Stomach (tissue), 9 donors: ENCODE measurements around the gene TAGLN2. TPM values are rescaled to one million over a fixed set of nuclear protein-coding genes. Genes with fewer than 3 reads are reported as not detected.

ENCODE experiments used
- DNase-seq, 2 donors: peaks; one replicate each; pipeline versions ENCODE4 v3.0.0 to v3.0.0-alpha.2; 2013 to 2019
- H3K27ac ChIP-seq, 5 donors: fragments of 200-600 bp in 4 of 5; sonication (generic) in 4 of 5; one replicate each; pipeline ENCODE4 v1.5.1; 2013 to 2019; ENCODE audit warnings: mild to moderate bottlenecking in 1 of 5, moderate library complexity in 1 of 5
- H3K27me3 ChIP-seq, 3 donors: fragments of 200-600 bp; sonication (generic); one replicate each; pipeline ENCODE4 v1.5.1; 2017 to 2019; ENCODE audit warnings: mixed run types in 1 of 3
- H3K36me3 ChIP-seq, 4 donors: fragments of 200-600 bp; sonication (generic); 1 replicate in 3 of 4; 2 replicates in 1 of 4; pipeline ENCODE4 v1.5.1; 2016 to 2019
- H3K4me1 ChIP-seq, 4 donors: fragments of 200-600 bp; sonication (generic); one replicate each; pipeline ENCODE4 v1.5.1; 2016 to 2019
- H3K4me3 ChIP-seq, 4 donors: fragments of 200-600 bp; sonication (generic) in 3 of 4; one replicate each; pipeline ENCODE4 v1.5.1; 2016 to 2019; ENCODE audit warnings: mild to moderate bottlenecking in 1 of 4
- H3K9me3 ChIP-seq, 4 donors: fragments of 200-600 bp; sonication (generic); one replicate each; pipeline ENCODE4 v1.5.1; 2016 to 2019
- EP300 ChIP-seq: sonication (generic); formaldehyde crosslinking; IDR thresholded peaks from one replicate; pipeline ENCODE4 v1.6.1; 2017; ENCODE audit warnings: antibody characterized with exemption
- POLR2A ChIP-seq, 4 donors: fragments of 450-650 bp; IDR thresholded peaks; one replicate each; pipeline ENCODE4 v1.6.1; 2016; ENCODE audit warnings: antibody characterized with exemption in 4 of 4, control low read depth in 2 of 4, mild to moderate bottlenecking in 1 of 4, moderate library complexity in 1 of 4
- POLR2AphosphoS5 ChIP-seq, 3 donors: sonication (generic); formaldehyde crosslinking; IDR thresholded peaks; one replicate each; pipeline ENCODE4 v1.6.1; 2016; ENCODE audit warnings: antibody characterized with exemption in 3 of 3
- WGBS, 5 donors: extraction: QIAGEN DNeasy Blood & Tissue Kit in 3 of 5; methylation state at CpG; one replicate each; pipeline versions ENCODE4 v1.1.5 to v1.1.7; 2013 to 2018; 5-methylcytosine and 5-hydroxymethylcytosine counted together
- intact Hi-C: fragments of 100-400 bp; cut with DNase I; formaldehyde crosslinking; loops from one replicate; pipeline ENCODE4 v1.15.1; 2023; ENCODE audit warnings: low total_unique reads
- polyA plus RNA-seq, 3 donors: library from polyadenylated mRNA; stranded (reverse); fragments of 200-250 nt; gene quantifications; one replicate each; pipeline ENCODE4 v1.2.3, GENCODE V29; 2013
- total RNA-seq, 5 donors: library from RNA; depleted of rRNA; stranded (reverse); fragments of >200 nt; gene quantifications; one replicate each; pipeline versions ENCODE4 v1.1.0 to v1.2.3, GENCODE V29; 2014 to 2016
- TF ChIP-seq, protein P1 (sequence below), 7 experiments: fragments of 450-650 bp in 4 of 7; fragments of 200-600 bp in 3 of 7; sonication (generic) in 3 of 7; IDR thresholded peaks; one replicate each; pipeline ENCODE4 v1.5.1; 2016 to 2019; ENCODE audit warnings: antibody characterized with exemption in 7 of 7, control low read depth in 2 of 7, mild to moderate bottlenecking in 1 of 7
- donor health status: healthy with polysubstance abuse.
- donor health status: Bipolar disorder and iron deficiency.
- donor health status: healthy.

TAGLN2 gene
- total and polyA plus RNA-seq, 8 donors, result 49.0 to 1,290 (median 292) TPM

DNA sequence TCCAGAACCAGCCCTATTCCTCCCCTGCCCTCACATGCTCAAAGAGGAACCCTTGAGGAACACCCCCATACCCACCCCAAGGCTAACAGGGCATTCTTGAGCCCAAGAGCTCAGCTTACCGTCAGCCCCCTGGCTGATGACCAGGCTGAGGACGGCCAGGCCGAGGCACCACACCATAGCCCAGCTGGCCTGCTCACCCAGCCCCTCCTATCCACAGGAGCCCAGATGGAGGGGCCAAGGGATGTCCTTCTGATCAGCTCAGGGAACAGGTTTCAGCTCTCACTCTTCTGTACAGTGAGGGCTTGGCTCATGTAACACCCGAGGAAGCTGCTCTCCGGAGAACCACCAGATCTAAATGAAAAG, 18.0 kb upstream of the TAGLN2 start:
- Histone ChIP-seq H3K36me3 (no peaks in the 10 kb centered on the region), H3K4me3 (no peak overlapping the region), H3K9me3 (no peaks in the 10 kb centered on the region), H3K27ac (no peak overlapping the region), H3K27me3 (peaks cover 0 to 51% (median 3%) of the 10 kb centered on the region in 3 donors), H3K4me1 (peaks cover 9 to 34% (median 22%) of the 10 kb centered on the region in 4 donors)
- 76 to 92% (median 82%) methylated on average over 5 of the region's 5 CpGs for WGBS, 5 donors
- intact Hi-C loops, result loop anchor here (5.0 kb wide), 1 partner anchor 59 kb away; no protein-coding TSS in a partner anchor
- no peak for TF ChIP-seq POLR2AphosphoS5 (IDR thresholded peaks at IDR 0.05)
- TF ChIP-seq POLR2A (IDR thresholded peaks at IDR 0.05), result no peak
- no peak for TF ChIP-seq EP300
- TF ChIP-seq, protein P1, sequence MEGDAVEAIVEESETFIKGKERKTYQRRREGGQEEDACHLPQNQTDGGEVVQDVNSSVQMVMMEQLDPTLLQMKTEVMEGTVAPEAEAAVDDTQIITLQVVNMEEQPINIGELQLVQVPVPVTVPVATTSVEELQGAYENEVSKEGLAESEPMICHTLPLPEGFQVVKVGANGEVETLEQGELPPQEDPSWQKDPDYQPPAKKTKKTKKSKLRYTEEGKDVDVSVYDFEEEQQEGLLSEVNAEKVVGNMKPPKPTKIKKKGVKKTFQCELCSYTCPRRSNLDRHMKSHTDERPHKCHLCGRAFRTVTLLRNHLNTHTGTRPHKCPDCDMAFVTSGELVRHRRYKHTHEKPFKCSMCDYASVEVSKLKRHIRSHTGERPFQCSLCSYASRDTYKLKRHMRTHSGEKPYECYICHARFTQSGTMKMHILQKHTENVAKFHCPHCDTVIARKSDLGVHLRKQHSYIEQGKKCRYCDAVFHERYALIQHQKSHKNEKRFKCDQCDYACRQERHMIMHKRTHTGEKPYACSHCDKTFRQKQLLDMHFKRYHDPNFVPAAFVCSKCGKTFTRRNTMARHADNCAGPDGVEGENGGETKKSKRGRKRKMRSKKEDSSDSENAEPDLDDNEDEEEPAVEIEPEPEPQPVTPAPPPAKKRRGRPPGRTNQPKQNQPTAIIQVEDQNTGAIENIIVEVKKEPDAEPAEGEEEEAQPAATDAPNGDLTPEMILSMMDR (IDR thresholded peaks at IDR 0.05), result no peak
- peak in 1 of 2 donors; percentile 13 for DNase-seq

GRCh38 chr1:159942632-159943277, 17.4 kb upstream of the TAGLN2 start:
- Histone ChIP-seq H3K27me3 (peaks cover 0 to 55% (median 3%) of the 10 kb centered on the region in 3 donors), H3K9me3 (no peaks in the 10 kb centered on the region), H3K27ac (no peak overlapping the region), H3K36me3 (no peaks in the 10 kb centered on the region), H3K4me1 (peaks cover 9 to 37% (median 25%) of the 10 kb centered on the region in 4 donors), H3K4me3 (no peak overlapping the region)
- 86 to 91% (median 89%) methylated on average over 15 of the region's 15 CpGs for WGBS, 5 donors
- TF ChIP-seq POLR2A (IDR thresholded peaks at IDR 0.05) (no peak), POLR2AphosphoS5 (IDR thresholded peaks at IDR 0.05) (no peak)
- TF ChIP-seq, protein P1 (IDR thresholded peaks at IDR 0.05), result no peak
- DNase-seq, result peak in 1 of 2 donors; percentile 24
- intact Hi-C loops, result loop anchor here (5.0 kb wide), 1 partner anchor 60 kb away; no protein-coding TSS in a partner anchor

DNA sequence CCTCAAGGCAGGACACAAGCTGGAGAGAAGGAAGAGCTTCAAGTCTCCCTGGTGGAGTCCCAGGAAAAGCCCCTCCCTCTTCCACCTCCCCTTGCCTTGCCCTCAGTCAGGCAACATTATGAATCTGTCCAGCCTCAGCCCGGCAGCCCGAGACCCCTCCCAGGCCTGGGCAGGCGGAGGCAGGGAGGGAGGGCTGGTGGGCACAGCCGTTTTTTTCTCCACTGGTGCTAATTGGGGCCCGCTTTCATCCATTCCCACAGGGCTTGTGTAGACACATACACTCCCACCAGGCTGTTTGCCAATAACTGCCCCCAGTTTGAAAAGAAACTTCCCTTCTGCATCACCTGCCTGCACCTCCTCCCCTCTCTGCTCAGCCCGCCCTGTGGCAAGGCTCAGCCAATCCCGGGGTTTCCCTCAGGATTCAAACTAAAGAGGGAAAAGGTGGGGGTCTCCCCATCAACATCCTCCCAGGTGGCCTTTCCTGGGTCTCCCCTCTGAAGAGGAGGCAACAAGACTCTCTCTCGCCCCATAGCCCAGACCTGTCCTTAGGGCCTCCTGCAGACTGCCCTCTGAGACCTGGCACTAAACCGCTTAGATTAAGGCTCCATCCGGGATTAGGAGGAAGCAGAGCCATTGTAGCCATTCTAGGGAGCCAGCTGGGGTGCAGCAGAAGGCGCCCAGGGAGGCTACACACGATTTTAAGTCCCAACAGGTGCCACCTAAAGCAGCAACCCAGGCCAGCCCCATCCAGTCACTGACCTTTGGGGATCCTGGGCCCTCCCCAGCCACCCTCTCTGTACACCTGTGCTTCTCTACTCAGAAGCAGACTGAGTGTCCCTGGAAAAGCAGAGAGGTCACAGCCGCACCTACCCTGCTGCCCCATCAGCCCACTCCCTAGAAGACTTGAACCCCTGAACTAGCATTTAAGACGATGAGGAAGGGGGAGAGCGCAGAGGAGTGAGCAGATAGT, 16.6 kb upstream of the TAGLN2 start:
- Histone ChIP-seq H3K4me3 (no peak overlapping the region), H3K27me3 (peaks cover 0 to 63% (median 3%) of the 10 kb centered on the region in 3 donors), H3K9me3 (no peaks in the 10 kb centered on the region), H3K27ac (peak overlapping the region in 1 of 5 donors; percentile 21), H3K36me3 (no peaks in the 10 kb centered on the region), H3K4me1 (peaks cover 18 to 45% (median 32%) of the 10 kb centered on the region in 4 donors)
- WGBS, 5 donors, result 68 to 79% (median 74%) methylated on average over 13 to 15 of the region's 15 CpGs
- intact Hi-C loops, result loop anchor here (5.0 kb wide), 1 partner anchor 60 kb away; no protein-coding TSS in a partner anchor
- peak in 1 of 2 donors; percentile 60 for DNase-seq
- no peak for TF ChIP-seq POLR2AphosphoS5 (IDR thresholded peaks at IDR 0.05)
- TF ChIP-seq EP300, result no peak
- TF ChIP-seq, protein P1 (IDR thresholded peaks at IDR 0.05), result no peak
- no peak for TF ChIP-seq POLR2A (IDR thresholded peaks at IDR 0.05)

DNA sequence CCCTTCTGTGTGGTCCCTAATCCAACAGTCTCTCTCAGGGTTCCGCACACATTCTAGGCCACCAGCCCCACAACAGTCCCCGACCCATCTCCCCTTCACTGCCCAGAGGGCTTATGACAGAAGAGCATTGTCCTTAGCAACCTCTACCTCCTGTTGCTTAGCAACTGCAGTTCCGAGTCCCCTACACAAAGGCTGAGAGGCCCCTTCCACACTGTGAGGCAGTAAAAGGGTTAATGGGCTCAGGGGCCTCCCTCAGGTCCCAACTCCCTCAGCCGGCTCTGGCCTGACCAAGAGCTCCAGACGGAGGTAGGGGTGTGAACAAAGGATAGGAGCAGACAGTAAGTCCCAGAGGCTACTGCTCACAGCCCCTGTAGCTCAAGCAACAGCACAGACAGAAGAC, 15.8 kb upstream of the TAGLN2 start:
- Histone ChIP-seq H3K27me3 (peaks cover 0 to 64% (median 3%) of the 10 kb centered on the region in 3 donors), H3K36me3 (no peaks in the 10 kb centered on the region), H3K9me3 (no peaks in the 10 kb centered on the region), H3K27ac (peak overlapping the region in 1 of 5 donors; percentile 21), H3K4me1 (peaks cover 21 to 48% (median 32%) of the 10 kb centered on the region in 4 donors), H3K4me3 (no peak overlapping the region)
- no peak for DNase-seq
- 72 to 85% (median 81%) methylated on average over 5 of the region's 5 CpGs for WGBS, 5 donors
- intact Hi-C loops, result loop anchor here (5.0 kb wide), 1 partner anchor 61 kb away; no protein-coding TSS in a partner anchor
- TF ChIP-seq EP300 (no peak), POLR2AphosphoS5 (IDR thresholded peaks at IDR 0.05) (no peak), POLR2A (IDR thresholded peaks at IDR 0.05) (no peak)
- TF ChIP-seq, protein P1 (IDR thresholded peaks at IDR 0.05), result no peak
